GM10847 (cell line): Measurements from ENCODE around the gene PIEZO1.

Experiments
- POLR2A ChIP-seq: IDR thresholded peaks from 2 replicates; pipeline ENCODE4 v1.6.1; 2011; ENCODE audit not compliant: insufficient read length; ENCODE audit errors: extremely low read depth

Gene PIEZO1

DNA sequence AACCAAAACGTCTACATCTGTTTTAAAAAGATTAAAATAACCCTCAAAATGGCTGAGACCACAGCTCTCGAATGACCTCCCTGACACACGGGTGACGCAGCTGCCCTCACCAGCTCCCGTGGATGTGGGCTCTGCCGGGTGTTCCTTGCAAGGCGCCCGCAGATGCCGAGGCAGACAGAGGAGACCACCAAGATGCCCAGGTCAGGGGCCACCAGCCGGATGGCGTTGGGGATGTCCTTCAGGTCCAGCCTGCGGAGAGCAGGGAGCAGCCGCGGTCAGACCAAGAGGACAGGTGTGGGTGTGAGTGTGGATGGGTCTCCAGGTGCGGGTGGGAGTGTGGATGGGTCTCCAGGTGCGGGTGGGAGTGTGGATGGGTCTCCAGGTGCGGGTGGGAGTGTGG is 43.7 kb downstream of the PIEZO1 start:
- TF ChIP-seq POLR2A = no peak

DNA sequence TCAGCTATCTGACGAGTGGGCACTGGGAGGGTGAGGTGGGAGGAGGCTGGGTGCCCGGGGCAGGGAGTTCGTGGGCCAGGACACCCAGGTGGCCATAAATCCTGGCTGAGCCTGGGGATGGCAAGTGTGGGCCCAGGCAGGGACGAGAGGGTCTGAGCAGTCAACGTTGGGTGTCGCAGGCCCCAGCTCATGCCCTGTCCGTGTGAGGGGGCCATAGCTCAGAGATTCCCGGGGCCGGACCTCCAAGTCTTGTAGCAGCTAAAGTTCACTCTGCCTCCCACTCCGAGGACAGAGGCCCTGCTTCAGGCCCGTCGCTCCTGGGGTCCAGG is 44.3 kb downstream of the PIEZO1 start:
- TF ChIP-seq POLR2A = no peak

DNA sequence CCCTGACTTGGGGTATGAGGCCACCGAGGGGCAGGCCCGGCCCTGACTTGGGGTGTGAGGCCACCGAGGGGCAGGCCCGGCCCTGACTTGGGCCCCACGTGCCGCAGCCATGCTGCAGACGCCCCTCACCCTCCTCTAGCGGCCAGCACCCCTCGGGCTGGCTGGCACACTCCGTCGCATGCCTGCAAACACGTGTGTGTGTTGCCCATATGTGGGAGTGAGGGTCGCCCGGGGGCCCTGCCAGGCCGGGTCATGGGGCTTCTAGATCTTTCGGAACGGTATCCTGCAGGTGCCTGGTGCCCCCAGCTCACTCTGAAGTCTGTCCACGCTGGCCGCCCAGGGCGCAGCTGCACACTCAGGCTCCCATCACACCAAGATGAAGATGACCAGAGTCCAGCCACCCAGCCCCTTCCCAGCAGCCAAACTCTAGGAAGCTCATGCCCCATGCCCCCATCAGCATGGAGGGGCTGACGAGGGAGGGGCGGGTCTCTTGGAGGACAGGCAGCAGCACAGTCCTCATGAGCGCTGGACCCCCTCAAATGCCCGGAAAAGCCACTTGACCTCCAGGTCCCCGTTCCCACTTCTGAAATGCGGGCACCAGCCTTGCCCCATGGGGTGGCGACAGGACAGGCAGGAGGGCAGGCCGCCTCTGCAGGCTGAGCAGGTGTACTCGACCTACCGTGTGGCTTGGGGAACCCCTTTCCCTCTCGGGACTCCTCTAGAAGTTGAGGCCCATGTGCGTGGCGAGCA is 44.9 kb downstream of the PIEZO1 start:
- no peak for TF ChIP-seq POLR2A

DNA sequence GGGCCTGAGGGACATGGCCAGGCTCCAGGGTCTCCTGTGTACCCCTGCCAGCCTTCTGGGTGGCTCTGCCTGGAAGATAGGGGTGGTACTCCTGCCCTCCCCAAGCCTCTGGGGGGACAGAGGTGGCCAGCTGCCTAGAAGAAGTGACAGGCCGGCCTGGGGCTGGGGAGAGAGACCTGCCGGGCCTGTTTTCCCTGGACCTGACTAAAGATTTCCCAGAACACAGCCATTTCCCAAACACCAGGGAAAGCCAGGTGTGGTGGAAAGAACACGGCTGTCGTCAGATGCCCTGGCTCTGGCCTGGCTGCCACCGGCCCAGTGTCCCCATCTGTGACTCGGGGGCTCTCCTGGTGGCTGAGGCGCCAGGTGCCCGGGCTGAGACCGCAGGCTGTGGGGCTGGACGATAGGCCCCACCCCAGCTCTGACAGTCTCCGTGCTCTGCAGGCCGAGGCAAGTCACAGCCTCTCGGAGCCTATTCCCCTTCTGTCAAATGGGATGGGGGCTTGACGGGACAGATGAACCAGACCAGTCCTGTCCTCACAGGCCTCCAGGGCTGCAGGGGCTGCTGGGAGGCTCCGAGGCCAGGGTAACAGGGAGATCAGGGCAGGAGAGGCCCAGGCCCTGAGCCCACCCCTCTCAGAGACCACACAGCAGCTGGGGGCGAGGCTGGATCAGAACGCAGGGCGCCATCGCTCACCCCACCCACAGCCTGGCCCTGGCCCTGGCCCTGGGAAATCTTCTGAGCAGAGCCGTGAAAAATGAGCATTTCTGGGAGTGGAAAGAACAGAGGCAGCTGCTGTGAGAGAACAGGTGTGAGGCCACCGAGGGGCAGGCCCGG is 45.7 kb downstream of the PIEZO1 start:
- no peak for TF ChIP-seq POLR2A

DNA sequence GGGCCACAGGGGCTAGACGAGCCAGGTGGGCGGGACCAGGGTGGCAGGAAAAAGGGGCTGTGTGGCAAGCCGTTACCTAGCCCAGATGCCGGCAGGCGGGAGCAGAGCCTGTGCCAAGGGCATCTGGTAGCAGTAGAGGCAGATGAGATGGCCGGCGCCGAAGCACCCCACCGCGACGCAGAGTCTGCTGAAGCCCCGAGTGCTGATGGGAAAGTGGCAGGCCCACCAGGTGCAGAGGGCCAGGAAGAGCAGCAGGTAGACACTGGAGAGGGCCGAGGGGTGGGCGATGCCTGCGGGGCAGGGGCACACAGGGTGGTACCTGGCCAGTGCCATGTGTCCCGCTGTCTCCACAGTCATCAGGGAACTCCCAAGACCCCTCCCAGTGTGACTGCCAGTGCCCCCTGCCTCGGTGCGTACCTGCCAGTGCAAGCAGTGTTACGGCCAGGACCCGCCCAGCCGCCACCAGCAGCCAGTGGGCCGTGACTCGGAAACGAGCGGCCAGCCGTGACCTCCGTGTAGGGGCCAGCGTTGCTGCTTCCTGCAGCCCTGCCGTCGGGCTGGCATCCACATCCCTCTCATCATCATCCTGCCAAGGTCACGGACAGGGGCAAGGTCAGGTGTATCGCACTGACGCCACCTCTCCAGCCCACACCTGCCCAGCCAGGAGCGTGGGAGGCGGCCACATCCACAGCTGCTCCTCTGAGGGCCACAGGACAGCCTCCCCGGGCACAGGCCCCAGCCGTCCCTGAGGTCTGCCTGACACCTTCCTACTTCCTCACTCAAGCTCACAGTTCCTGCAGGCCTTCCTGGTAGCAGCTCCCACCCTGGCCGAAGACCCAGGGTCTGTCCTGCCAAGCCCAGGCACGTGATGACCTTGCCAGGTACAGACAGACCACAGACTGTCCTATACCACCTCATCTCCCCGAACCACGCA is 46.6 kb downstream of the PIEZO1 start:
- TF ChIP-seq POLR2A = no peak

DNA sequence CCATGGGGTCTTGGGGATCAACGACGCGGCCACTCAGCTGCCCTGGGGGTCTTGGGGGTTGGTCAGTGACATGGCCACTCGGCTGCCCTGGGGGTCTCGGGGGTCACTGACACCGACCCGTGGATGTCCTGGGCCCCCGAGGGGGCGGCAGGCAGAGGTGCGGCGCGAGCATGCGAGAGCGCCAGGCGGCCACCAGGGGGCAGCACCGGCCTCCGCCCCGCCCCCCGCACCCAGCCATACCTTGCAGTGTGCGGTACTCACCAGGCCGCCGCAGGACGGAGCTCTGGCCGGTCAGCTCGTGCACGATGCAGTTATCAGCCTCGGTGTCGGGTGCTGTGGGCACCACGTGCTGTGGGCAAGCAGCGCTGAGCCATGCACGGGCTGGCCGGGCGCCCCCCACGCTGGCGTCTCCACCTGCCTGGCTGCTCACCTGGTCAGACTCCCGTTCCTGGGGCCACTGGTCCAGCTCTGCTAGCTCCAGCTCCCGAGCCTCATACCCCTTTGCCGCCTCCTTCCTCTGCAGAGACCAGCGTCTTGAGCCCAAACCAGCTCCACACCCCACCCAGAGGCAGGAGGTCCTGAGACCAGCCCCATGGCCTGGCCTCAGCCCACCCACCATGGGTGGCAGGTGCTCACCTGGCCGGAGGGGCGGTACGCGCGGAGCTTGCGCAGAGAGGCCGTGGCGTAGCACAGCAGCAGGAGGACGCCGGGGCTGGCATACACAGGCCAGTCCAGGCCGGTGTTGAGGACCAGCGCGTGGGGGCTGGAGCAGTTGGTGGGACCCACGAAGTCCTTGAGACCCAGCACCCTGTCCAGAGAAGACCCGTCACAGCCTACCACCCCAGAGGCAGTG is 47.5 kb downstream of the PIEZO1 start:
- no peak for TF ChIP-seq POLR2A

DNA sequence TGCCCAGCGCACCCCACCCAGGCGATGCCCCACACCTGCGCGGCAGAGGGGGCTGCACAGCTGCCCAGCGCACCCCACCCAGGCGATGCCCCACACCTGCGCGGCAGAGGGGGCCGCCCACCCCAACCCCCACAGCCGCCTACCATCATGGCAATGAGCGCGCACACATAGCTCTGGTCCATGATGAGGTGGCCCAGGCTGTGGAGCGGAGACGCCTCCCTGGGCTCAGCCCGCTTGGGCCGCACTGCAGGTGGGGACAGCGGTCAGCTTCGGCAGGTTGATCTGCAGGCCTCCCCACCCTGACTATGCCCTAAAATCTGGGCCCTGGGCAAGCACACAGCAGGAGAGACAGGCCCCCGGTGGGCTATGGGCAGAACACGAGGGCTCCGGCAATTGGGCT is 48.5 kb downstream of the PIEZO1 start:
- no peak for TF ChIP-seq POLR2A

DNA sequence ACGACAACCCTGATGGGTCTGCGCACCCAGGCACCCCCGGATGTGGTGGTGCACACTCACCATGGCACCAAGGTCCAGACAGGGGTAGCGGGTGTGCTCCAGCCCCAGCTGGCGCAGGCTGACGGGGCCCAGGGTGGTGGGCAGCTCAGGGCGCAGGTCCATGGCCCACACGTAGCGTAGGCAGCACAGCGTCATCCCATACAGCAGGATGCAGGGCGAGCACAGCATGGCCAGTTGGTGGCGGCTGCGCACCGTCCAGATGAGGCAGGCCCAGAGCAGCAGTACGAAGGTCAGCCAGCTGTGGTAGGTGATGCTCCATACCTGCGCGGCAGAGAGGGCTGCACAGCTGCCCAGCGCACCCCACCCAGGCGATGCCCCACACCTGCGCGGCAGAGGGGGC is 48.9 kb downstream of the PIEZO1 start:
- TF ChIP-seq POLR2A = no peak

DNA sequence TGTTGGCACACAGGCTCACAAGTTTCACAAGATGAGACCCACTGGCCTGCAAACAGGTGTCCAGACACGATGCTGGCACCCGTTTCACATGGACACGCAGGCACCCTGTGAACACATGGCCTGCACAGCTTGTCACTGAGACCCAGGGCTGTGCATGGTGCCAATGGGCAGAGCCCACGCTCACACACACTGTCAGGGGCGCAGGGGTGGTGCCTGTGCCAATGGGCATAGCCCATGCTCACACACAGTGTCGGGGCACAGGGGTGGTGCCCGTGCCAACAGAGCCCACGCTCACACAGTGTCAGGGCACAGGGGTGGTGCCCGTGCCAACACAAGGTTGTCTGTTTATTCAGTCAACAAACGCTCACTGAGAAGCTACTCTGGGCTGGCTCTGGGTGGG is 49.4 kb downstream of the PIEZO1 start:
- TF ChIP-seq POLR2A = no peak

DNA sequence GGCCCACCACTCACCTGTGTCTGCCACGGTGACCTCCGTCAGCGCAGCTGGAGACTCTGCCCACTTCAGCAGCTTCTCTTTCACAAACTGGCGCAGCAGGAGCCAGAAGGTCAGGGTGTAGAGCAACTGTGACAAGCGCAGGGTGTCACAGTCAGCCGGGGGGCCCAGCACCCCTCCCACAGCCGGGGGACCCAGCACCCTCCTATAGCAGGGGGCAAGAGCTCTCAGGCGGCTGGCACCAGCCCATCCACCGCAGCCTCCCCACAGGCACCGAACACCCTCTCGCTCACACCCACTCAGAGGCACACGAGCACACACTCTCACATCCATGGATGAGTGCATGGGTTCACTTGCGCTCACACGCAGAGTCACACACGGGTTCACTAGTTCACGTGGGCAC is 49.9 kb downstream of the PIEZO1 start:
- no peak for TF ChIP-seq POLR2A

DNA sequence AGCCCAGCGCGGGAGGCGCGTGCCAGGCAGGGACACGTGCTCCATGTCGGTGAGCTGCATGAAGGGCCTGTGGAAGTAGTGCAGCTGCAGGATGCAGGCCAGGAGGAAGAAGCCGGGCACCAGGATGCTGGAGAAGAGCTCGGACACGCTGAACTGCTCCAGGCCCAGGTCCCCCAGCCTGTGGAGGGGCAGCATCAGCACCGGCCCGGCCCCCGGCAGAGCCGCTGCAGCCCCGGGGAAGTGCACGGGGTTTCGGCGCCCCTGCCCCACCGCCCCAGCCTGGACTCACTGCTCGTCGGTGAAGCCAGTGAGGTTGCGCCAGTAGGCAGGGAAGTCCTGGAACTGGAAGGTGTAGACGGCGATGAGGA is 50.7 kb downstream of the PIEZO1 start:
- no peak for TF ChIP-seq POLR2A

DNA sequence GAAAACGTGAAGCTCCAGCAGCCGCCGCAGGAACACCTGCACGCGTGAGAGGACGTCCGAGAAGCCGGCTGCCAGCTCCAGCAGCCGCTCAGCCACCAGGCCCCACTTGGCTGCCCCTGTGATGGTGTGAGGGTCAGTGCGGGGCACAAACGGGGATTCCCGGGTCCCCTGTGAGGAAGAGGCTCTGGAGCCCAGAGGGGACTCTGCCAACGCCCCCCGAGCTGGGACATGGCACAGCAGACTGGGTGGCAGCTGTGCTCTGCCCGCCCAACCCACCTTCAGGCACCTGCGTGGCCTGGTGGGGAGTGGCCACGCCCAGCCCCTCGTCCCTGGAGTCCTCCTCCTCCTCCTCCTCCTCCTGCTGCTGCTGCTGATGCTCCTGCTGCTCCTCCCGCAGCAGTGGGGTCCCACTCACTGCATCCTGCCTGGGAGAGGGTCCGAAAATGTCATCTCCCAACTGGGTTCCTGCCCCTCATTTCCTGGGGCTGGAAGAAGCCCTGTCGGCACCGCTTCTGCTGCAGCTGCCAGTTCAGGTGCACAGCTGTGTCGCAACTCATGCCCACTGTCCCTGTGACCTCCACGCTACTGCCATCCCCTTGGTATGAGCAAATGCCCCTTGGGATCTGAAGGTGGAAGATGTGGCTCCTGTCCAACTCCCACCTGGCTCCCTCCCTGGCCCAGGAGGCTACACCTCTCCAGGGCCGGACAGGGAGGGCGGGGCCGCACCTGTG is 51.2 kb downstream of the PIEZO1 start:
- no peak for TF ChIP-seq POLR2A

DNA sequence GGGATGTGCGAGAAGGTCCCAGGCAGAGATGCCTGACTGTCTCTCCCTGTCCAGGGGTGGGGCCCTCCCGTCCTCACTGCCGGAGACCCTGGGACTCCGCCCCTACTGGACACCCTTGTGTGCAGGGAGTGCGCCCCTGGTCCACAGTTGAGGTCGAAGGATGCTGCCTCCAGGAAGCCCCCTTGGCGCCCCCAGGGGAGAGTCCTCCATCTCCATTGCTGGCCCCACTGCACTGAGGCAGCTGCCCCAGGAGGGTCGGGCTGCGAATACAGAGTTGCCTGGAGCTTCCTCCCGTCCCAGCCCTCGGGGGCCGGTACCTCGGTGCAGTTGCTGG is 52.1 kb downstream of the PIEZO1 start:
- TF ChIP-seq POLR2A = no peak
